Measurements from ENCODE around the gene ARMC8.

ARMC8 gene

DNA sequence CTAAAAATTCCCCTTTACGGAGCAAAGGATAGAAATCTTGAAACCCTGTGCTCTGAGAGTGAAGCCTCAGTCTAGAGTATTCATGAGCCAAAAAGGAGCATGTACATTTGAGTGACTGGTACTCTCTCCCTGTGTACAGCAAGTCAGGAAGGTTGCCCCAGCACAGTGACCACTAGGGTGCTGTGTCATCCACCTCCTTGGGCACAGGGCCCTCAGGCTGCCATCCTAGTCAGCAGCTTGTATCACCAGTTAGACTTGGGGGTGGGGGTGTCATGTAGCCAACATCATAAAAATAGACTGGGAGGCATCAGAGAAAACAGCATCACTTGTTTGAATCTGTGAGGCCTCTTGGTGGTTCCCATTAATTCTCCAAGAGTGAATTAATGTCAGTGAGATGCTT is 130.6 kb downstream of the ARMC8 start:
- no peak for DNase-seq

DNA sequence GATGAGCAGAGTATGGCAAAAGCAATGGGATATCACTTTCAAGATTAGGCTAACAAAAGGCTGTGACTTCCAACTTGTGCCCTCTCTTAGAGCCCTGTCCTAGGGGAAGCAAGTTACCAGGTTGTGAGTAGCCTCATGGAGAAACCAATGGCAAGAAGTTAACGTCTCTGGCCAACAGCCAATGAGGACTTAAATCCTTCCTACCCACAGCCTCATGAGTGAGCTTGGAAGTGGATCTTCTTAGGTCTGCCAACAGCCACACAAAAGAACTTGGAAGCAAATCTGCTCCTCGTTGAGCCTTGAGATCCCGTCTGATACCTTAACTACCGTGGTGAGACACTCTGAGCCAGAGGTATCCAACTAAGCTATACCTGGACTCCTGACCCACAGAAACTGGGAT is 136.9 kb downstream of the ARMC8 start:
- DNase-seq = no peak

DNA sequence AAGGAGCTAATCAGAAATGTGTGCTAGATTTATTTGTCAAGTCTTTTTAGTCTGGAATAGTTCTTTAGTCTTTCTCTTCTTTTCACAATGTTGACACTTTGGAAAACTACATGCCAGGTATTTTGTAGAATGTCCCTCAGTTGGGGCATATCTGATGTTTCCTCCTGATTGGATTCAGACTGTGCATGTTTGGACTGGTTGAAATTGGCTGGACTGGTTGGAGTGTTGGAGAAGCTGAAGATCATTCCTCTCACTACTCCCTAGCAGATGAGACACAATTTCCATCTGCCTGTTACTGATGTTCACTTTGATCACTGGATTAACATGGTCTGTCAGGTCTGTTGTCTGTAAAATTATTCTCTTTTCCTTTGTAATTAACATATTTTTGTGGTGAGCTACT is 138.9 kb downstream of the ARMC8 start:
- DNase-seq = no peak

DNA sequence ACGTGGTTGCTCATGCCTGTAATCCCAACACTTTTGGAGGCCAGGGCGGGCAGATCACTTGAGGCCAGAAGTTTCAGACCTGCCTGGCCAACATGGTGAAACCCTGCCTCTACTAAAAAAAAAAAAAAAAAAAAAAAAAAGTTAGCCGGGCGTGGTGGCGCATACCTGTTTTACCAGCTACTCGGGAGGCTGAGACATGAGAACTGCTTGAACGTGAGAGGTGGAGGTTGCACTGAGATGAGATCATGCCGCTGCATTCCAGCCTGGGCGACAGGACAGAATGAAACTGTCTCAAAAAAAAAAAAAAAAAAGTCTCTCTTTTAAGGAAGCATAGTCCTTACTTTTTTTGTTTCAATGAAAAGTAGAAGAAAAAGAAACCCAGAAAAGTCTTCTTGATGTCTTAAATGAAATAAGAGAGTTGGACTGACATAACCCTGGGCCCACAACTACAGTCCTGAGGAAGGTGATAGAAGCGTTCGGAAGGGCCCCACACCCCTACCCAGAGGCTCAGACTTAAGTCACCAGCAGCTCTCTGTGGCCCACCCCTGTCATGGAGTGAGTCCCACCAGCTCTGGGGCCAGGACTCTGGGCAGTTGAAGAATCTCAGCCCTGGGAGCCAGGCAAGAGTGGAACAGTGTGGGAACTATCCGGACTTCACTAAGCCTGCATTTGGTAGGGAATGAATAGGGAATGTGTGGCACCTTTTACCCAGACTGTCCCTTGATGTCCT is 139.9 kb downstream of the ARMC8 start:
- no peak for DNase-seq

DNA sequence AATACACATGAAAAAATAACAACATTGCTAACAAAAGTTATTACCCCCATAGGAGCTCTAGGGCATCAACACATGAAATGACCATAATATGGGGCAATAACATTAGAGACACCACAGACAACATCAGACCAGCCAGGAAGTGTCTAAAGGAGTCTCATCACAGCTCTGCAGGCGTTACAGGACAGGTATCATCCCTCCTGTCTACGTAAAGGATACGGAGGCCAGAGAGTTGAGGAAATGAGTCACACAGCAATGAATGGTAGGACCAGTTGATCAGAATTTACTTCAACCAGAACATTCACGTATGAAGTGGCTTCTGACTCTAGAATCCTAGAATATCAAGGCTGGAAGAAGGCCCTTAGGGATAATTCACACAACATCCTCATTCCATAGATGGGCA is 140.7 kb downstream of the ARMC8 start:
- DNase-seq = no peak

DNA sequence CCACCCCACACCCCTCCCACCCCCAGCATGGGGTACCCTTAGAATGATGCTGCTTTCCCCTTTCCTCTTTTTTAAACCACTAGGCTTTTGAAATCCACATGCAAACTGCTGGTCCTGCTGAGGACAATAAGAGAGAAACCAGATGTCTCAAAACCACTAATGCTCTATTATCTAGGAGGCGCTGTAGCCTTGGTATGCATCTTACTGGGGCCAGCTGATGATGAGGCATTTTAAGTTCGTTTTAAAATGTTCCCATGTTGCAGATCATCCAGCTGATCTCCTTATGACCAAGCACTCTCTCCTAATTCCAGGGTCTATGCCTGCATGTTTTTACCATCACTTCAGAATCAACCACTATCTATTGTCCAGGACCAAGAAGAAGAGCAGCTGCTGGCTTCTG is 141.2 kb downstream of the ARMC8 start:
- DNase-seq = no peak

DNA sequence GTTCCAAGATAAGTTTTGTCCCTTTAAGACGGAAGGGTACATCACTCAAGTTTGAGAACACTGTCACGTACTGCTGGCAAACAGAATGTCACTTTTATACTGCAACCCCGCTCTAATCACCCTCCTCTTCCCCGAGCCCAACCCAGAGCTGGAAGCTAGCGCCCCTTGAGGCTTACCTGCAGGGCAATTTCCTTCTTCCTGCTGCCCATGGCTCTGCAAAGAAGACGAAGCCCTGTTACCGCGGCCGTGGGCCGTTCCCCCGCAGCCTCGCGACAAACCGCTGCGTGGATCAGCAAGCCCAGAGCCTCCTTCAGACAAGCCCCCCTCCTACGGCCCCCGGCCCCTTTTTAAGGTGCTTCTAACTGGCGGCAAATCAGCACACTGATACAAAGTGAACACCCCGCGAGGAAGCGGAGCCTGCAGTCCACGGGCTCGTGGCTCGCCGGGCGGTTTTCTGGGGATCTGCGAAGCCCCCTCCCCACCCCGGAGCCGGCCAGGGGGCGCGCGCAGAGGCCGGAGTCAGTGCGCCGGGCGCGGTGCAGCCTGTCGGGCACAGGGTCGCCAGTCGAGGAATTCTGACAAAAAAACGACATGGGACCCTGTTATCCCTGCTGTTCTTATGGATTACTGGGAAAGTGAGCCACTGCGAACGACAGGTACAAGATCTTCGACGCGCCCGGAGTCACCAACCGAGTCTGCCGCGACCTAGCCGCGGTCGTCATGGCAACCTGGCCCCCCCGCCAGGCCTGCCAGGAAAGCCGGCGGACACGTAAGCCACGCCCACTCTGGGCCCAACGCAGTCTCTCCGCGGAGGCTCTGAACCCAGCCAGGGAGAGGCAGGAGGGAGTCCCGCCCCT is 142.3 kb downstream of the ARMC8 start, which contains the start of gene NME9:
Gene NME9 (minus strand): TSS at position 725 of the 857 bp plus-strand sequence. CDS start 516 bp downstream, at position 209.
- peak; percentile 65 for DNase-seq

DNA sequence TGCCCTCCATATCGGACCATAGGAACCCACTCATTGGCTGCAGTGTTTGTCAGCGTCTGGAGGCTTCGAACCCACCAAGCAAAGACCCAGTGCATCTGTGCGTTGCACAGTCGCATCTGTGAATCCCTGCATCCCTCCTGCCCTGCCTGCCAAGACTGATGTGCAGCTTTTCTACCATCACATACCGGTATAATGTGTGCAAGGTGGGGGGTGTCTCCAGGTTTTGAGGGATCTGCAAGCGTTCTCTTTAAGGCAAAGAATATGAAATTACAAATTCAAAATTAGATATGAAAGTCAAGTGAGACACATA is 142.8 kb downstream of the ARMC8 start:
- no peak for DNase-seq

DNA sequence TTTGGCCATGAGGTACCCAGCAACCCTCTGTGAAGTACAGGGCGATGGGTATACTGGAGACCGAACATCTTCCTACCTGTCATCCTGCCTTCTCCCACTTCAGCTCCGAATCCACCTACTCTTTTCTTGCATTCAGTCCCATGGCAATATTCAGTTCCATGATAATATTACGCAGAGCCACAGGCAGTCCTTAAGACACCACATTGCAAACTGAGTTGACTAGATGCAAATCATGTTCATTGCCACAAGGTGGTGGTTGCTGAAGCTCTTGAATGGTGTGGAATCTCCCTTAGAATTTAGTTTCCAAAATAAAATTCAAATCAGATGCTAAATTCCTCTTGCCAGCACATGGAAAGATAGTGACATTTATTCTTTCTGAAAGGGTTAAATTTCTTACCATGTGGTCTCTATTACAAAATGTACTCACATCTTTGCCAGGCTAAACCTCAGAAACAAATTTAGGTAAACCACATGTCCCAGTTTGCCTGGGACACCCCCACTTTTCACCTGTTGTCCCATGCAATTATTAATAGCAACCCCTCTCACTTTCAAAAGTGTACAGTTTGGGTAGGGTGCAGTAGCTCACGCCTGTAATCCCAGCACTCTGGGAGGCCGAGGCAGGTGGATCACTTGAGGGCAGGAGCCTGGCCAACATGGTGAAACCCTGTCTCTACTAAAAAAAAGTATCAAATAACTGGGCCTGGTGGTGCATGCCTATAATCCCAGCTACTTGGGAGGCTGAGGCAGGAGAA is 144.2 kb downstream of the ARMC8 start:
- DNase-seq = no peak

DNA sequence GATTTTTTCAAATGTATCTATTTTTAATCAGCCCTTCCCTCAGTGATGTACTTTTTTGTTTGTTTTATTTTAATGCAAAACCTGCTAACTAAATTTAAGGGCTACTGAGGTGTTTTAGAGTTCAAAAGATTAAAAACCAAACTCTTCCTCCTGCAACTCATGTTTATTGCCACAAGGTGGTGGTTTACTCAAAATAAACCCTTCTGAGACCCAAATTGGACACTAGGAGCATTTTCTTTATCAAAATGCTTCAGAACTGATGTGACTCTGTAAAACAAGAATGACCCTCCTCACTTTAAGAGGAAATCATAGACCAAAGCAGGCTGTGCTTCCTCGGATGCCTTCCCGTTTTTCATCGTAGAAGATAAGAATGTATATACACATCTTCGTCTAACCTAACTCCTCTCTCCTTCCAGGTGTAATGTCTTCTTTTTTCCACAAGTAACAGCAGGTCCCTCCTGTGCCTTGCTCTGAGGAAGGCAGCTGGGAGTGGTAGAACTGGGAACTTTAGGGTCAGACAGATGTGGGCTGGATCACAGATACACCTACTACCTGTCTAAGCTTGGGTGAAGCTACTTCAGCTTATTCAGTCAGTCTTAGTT is 145.5 kb downstream of the ARMC8 start:
- DNase-seq = no peak

DNA sequence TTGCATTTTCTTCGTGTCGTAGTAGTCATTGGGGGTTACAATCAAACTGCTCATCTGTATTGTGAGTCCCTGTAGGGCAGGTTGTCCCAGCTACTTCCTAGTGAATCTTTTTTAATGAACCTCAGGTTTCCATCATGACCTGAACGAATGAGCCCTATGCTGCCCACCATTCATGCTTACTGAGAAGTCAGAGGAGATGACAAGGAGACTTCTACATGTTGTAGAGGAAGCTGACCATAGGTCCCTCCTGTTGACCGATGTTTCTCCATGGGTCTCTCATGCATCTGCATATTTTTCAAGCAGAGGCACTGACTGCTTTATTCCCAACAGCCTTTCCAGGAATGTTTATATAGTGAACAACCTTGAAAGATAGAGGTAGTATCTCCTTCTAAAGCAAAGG is 147.5 kb downstream of the ARMC8 start:
- no peak for DNase-seq

DNA sequence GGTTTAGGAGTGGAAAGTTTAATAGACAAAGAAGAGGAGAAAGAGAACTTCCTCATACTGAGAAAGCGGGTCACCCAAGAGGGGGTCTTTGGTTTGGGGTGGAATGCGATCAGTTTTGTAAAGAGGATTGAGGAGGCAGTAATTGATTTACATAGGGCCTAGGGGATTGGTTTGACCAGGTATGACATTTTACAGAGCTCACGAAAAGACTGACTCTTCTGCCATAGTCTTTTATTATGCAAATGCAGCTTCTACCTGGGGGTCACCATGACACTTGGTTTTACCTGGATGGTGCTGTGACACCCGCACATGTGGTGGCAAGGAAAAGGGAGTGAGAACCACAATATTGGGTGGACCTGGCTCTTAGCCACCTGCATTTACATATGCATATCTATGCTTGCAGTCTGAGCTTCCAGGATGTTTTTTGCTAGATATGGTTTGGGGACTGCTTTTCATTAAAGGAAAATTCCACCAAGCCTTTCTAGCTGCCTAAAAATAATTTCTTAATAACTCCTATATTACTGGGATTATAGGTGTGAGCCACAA is 149.4 kb downstream of the ARMC8 start:
- DNase-seq = no peak

DNA sequence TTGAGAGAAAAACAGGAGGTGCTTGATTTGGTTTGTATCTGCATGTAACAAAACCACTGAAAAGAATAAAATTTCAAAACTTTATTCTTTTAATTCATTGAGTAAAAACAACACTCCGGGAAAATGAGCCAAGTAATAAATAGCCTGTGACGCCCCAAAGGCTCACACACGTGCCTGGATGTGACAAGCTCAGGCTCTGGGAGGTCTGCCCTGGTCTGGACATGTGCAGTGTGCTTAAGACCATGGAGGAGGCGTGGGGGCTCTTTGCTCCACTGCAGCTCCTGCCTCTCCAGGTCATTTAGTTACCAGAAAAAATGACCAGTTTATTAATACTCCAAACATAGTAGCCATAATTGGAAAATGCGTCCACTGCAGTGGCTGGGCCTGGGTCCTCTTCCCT is 151.1 kb downstream of the ARMC8 start:
- DNase-seq = no peak

DNA sequence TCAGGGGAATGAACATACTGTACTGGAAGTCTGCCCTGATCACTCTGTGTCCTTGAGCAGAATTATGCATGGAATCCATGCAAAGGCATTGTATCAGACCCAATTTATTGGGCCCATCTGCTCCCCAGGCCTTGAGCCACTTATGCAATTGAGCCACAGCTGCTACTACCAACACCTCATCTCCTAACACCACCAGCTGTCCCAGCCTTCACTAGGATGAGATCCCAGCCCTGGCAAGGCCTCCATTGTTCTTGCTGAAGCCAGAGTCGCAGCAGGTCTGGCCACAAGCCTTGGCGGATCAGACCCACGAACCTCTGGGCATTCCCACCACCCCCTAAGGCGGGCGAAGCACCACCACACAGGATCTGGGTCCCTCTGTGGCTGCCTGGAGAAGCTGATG is 151.7 kb downstream of the ARMC8 start:
- DNase-seq = no peak

DNA sequence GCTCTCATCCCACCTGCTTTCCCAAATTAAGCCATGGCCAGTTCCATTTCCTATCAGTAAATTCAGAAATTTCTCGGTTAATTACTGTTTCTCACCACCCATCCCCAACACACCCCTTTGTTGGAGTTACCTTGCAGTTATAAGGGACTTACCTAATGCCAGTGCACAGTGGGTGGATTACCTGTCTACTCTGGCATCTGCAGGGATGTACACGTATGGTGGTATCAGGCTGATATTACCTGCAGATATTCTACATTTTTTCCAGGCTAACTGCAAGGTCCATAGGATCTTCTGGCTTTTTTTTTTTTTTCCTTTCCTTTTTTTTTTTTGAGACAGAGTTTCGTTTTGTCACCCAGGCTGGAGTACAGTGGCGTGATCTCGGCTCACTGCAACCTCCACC is 153.4 kb downstream of the ARMC8 start:
- DNase-seq = no peak

DNA sequence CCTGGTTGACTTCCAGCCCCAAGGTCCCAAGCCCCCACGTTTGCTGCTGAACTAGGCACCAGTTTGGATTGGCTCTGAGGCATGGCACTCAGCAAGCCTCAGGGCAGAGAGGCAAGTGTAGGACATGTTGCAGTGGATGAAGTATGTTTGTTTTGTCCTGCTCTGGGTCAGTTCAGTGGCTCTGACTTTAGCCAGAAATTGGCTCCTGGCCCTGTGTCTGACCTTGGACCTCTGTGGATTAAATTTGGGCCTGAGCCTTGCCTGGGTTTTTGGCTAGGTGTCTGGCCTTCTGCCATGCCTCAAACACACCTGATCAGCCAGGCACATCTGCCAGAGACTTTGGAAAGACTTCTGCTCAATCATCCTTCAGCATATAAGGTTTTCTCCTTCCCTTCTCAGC is 157.7 kb downstream of the ARMC8 start:
- DNase-seq = no peak

All from NCI-H2029 treated with DMSO at 0.1 percent for 48 hours (cell line).